MCF 10A (cell line): ENCODE data around the gene MUC3A. TPM values are rescaled to one million over a fixed set of nuclear protein-coding genes. Genes with fewer than 3 reads are reported as not detected.

Source experiments
- BruUV-seq: library from RNA; stranded (reverse); fragments of 400-500 nt; replicated peaks from 2 replicates; lab custom pipeline; 2021; lab: Mats Ljungman, UMichigan
- CTCF ChIA-PET: fragments of 300-600 bp; sonication (Branson Sonifier 250); formaldehyde crosslinking; extraction: SDS; loops from one replicate; lab custom pipeline; 2021; ENCODE audit warnings: antibody characterized with exemption, inconsistent platforms; lab: Yijun Ruan, JAX
- POLR2A ChIA-PET: fragments of 300-600, 350-650 bp; sonication (Branson Sonifier 250); formaldehyde crosslinking; extraction: SDS; loops from one replicate; lab custom pipeline; 2020; ENCODE audit warnings: antibody characterized with exemption, inconsistent platforms; lab: Yijun Ruan, JAX
- DNase-seq: peaks from one replicate; pipeline ENCODE4 v3.0.0-alpha.2; 2018; ENCODE audit not compliant: unreplicated experiment
- H3K27ac Mint-ChIP-seq: one replicate; pipeline ENCODE4 v1.8.0; 2022; ENCODE audit warnings: mild to moderate bottlenecking, low read depth, mixed read lengths; ENCODE audit not compliant: unreplicated experiment
- H3K27me3 Mint-ChIP-seq: one replicate; pipeline ENCODE4 v1.8.0; 2022; ENCODE audit warnings: mixed read lengths; ENCODE audit not compliant: insufficient read depth, unreplicated experiment
- H3K36me3 Mint-ChIP-seq: one replicate; pipeline ENCODE4 v1.8.0; 2022; ENCODE audit warnings: mild to moderate bottlenecking, moderate library complexity, mixed read lengths; ENCODE audit not compliant: insufficient read depth, unreplicated experiment
- H3K4me1 Mint-ChIP-seq: one replicate; pipeline ENCODE4 v1.8.0; 2022; ENCODE audit warnings: mixed read lengths; ENCODE audit not compliant: insufficient read depth, unreplicated experiment
- H3K4me3 Mint-ChIP-seq: one replicate; pipeline ENCODE4 v1.8.0; 2022; ENCODE audit warnings: mild to moderate bottlenecking, moderate library complexity, mixed read lengths; ENCODE audit not compliant: unreplicated experiment
- H3K9me3 Mint-ChIP-seq: one replicate; pipeline ENCODE4 v1.8.0; 2022; ENCODE audit warnings: mixed read lengths; ENCODE audit not compliant: unreplicated experiment
- intact Hi-C: fragments of 100-400 bp; cut with micrococcal nuclease; formaldehyde crosslinking; loops from 2 replicates; pipeline ENCODE4 v1.14.1; 2022
- total RNA-seq: library from RNA; stranded (reverse); gene quantifications from 2 replicates; pipeline ENCODE4 v1.2.3, GENCODE V29; 2022
- TF ChIP-seq, protein P1 (sequence below): fragments of 200-600 bp; IDR thresholded peaks from one replicate; pipeline ENCODE4 v1.8.0; 2022; ENCODE audit warnings: antibody characterized with exemption, mild to moderate bottlenecking; ENCODE audit not compliant: unreplicated experiment

MUC3A gene
- total RNA-seq, 1 experiment from 2014 or later: not detected

DNA sequence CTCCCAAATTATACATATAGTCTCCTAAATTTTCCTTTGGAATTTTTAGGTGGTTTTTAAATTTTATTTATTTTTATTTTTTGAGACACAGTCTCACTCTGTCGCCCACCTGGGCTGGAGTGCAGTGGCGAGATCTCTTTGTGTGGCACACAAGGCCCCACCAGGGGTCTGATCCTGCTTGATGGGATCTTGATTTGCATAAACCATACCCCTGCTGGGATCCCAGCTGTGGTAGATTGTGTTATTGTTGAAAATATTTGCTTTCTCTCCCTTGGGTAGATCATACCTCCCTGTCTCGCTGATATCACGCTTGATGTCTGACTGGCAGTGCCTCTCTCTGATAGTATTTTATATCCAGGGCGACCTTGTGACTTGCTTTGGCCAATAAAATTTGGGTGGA lies 5.6 kb upstream of the MUC3A start:
- H3K27me3 Mint-ChIP-seq: no peaks in the 10 kb centered on the region
- TF ChIP-seq, protein P1, sequence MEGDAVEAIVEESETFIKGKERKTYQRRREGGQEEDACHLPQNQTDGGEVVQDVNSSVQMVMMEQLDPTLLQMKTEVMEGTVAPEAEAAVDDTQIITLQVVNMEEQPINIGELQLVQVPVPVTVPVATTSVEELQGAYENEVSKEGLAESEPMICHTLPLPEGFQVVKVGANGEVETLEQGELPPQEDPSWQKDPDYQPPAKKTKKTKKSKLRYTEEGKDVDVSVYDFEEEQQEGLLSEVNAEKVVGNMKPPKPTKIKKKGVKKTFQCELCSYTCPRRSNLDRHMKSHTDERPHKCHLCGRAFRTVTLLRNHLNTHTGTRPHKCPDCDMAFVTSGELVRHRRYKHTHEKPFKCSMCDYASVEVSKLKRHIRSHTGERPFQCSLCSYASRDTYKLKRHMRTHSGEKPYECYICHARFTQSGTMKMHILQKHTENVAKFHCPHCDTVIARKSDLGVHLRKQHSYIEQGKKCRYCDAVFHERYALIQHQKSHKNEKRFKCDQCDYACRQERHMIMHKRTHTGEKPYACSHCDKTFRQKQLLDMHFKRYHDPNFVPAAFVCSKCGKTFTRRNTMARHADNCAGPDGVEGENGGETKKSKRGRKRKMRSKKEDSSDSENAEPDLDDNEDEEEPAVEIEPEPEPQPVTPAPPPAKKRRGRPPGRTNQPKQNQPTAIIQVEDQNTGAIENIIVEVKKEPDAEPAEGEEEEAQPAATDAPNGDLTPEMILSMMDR: no peak
- BruUV-seq: no TSS peak
- H3K36me3 Mint-ChIP-seq: no peaks in the 10 kb centered on the region
- ChIA-PET POLR2A (interaction anchor here (0.6 kb wide), 1 partner anchor 136 kb away, joined by 5 read pairs; no protein-coding TSS in a partner anchor), CTCF (no interaction called here)
- H3K4me3 Mint-ChIP-seq: no peak overlapping the region
- no peak overlapping the region for H3K27ac Mint-ChIP-seq
- H3K4me1 Mint-ChIP-seq: peaks cover 10% of the 10 kb centered on the region
- no peak for DNase-seq
- no peaks in the 10 kb centered on the region for H3K9me3 Mint-ChIP-seq
- intact Hi-C loops: no loop called here

DNA sequence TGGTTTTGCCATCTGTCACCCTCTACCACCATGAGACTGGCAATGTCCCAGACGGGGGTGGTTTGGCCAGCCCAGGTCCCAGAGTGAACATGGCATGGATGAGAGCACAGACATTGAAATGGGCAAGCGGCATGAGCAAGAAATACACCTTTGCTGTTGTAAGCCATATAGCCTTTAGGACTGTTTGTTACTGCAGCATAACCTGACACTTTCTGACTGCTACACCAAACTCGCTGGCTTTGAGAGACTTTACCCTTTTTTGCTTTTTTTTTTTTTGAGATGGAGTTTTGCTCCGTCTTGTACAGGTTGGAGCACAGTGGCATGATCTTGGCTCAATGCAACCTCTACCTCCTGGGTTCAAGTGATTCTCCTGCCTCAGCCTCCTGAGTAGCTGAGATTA lies 5.2 kb upstream of the MUC3A start:
- Mint-ChIP-seq H3K4me1 (peaks cover 10% of the 10 kb centered on the region), H3K4me3 (no peak overlapping the region), H3K36me3 (no peaks in the 10 kb centered on the region), H3K9me3 (no peaks in the 10 kb centered on the region), H3K27me3 (no peaks in the 10 kb centered on the region), H3K27ac (no peak overlapping the region)
- CTCF ChIA-PET: no interaction called here
- POLR2A ChIA-PET: interaction anchor here (0.6 kb wide), 1 partner anchor 135 kb away, joined by 5 read pairs; no protein-coding TSS in a partner anchor
- no TSS peak for BruUV-seq
- TF ChIP-seq, protein P1: no peak
- no peak for DNase-seq
- intact Hi-C loops: no loop called here

DNA sequence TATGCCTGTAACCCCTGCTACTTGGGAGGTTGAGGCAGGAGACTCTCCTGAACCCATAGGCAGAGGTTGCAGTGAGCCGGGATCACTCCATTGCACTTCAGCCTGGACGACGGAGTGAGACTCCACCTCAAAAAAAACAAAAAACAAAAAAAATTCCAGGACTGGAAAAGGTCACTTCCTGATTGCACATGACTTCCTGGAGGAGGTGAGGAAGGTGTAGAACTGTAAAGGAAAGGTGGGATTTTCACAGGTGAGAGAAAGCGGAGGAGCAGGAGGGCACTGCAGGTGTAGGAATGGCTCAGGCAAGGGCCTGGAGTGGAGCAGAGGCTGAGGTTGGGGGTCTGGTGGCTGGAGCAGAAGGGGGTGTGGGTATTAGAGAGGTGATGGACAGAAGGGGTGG lies 3.2 kb upstream of the MUC3A start:
- Mint-ChIP-seq H3K4me3 (no peak overlapping the region), H3K27ac (no peak overlapping the region), H3K27me3 (peaks cover 10% of the 10 kb centered on the region), H3K9me3 (no peaks in the 10 kb centered on the region), H3K36me3 (no peaks in the 10 kb centered on the region), H3K4me1 (peaks cover 10% of the 10 kb centered on the region)
- ChIA-PET POLR2A (no interaction called here), CTCF (interaction anchor here (1.0 to 1.3 kb wide), 2 partner anchors 113 to 336 kb away, joined by 3 to 4 read pairs; no protein-coding TSS in a partner anchor)
- TF ChIP-seq, protein P1: no peak
- BruUV-seq: no TSS peak
- intact Hi-C loops: no loop called here
- DNase-seq: no peak

DNA sequence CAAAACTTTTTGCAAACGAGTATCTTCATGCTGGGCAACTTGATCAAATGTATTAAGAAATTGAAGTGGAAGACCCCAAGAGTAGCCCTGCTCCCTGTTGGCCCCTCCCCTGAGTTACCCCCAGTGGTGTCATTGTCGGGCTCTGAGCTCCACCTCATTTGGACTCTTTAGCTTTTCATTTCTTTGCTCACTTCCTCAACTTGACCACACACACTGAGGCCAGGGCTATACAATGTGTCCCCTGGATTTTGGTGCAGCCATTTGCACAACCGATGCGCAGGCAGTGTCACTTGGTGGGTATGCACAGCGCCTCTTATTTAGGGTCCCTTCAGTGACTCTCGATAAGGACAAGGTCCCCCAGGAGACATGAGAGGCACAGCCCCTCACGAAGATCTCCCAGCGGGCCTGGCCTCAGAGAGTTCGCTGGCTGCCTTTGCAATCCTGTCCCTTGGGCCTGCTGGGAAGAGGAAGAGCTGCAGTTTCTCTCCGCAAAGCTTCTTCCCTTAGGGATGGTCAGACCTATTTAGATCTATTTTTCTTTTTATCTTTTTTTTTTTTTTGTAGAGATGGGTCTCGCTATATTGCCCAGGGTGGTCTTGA lies 2.5 kb upstream of the MUC3A start:
- ChIA-PET CTCF (interaction anchor here (1.0 to 1.3 kb wide), 2 partner anchors 113 to 336 kb away, joined by 3 to 4 read pairs; no protein-coding TSS in a partner anchor), POLR2A (no interaction called here)
- Mint-ChIP-seq H3K27ac (no peak overlapping the region), H3K36me3 (no peaks in the 10 kb centered on the region), H3K4me3 (no peak overlapping the region), H3K27me3 (peaks cover 10% of the 10 kb centered on the region), H3K9me3 (no peaks in the 10 kb centered on the region), H3K4me1 (peaks cover 10% of the 10 kb centered on the region)
- no peak for DNase-seq
- intact Hi-C loops: no loop called here
- no TSS peak for BruUV-seq
- TF ChIP-seq, protein P1: no peak
